ENCODE measurements around the gene MED22. TPM values are rescaled to one million over a fixed set of nuclear protein-coding genes. Genes with fewer than 3 reads are reported as not detected.

MED22 gene
- total RNA-seq, 2 donors from 2014 or later: 50.0 to 51.2 TPM

GRCh38 chr9:133359399-133360175 lies 11.7 kb upstream of the MED22 start:
- H3K27ac ChIP-seq: no peak overlapping the region
- H3K27me3 ChIP-seq (replicated peaks; ENCODE audit: insufficient read depth): no peaks in the 10 kb centered on the region
- DNase-seq (ENCODE audit: low spot score) (no peak), ATAC-seq (ENCODE audit: insufficient number of reproducible peaks, low FRiP score, low read depth) (no peak)
- no peaks in the 10 kb centered on the region for H3K9me3 ChIP-seq
- peaks cover 19% of the 10 kb centered on the region for H3K36me3 ChIP-seq
- TF ChIP-seq CTCF (IDR thresholded peaks at IDR 0.05): no peak
- H3K4me3 ChIP-seq: no peak overlapping the region
- peaks cover 15 to 26% of the 10 kb centered on the region in 2 donors for H3K4me1 ChIP-seq (ENCODE audit: control insufficient read depth in 1 of 2, low read depth in 2 of 2)

GRCh38 chr9:133357656-133358055 lies 9.7 kb upstream of the MED22 start:
- Histone ChIP-seq H3K4me1 (ENCODE audit: control insufficient read depth in 1 of 2, low read depth in 2 of 2) (peaks cover 15 to 28% of the 10 kb centered on the region in 2 donors), H3K4me3 (no peak overlapping the region)

GRCh38 chr9:133356391-133357091 lies 8.6 kb upstream of the MED22 start, which contains the start of the genes SURF1 and SURF2:
SURF1 (minus strand) TSS chr9:133356487; CDS start chr9:133356453, 34 bp downstream.
SURF2 (plus strand) TSS chr9:133356550; CDS start chr9:133356593, 43 bp downstream.
- Histone ChIP-seq H3K27me3 (replicated peaks; ENCODE audit: insufficient read depth) (no peaks in the 10 kb centered on the region), H3K36me3 (peaks cover 10% of the 10 kb centered on the region), H3K27ac (peak within 1 kb of the TSS; percentile 56 to 58), H3K4me1 (ENCODE audit: control insufficient read depth in 1 of 2, low read depth in 2 of 2) (peaks cover 15 to 28% of the 10 kb centered on the region in 2 donors), H3K9me3 (no peaks in the 10 kb centered on the region), H3K4me3 (peak within 1 kb of the TSS; percentile 88)
- ATAC-seq (ENCODE audit: insufficient number of reproducible peaks, low FRiP score, low read depth) (peak; percentile 39), DNase-seq (ENCODE audit: low spot score) (peak; percentile 45)
- no peak for TF ChIP-seq CTCF (IDR thresholded peaks at IDR 0.05)

More at GRCh38 chr9:133357656-133358055, 9.7 kb upstream of the MED22 start:
- ATAC-seq (ENCODE audit: insufficient number of reproducible peaks, low FRiP score, low read depth): no peak
- DNase-seq (ENCODE audit: low spot score): no peak
- Histone ChIP-seq H3K27ac (no peak overlapping the region), H3K9me3 (no peaks in the 10 kb centered on the region), H3K27me3 (replicated peaks; ENCODE audit: insufficient read depth) (no peaks in the 10 kb centered on the region), H3K36me3 (peaks cover 2% of the 10 kb centered on the region)
- TF ChIP-seq CTCF (IDR thresholded peaks at IDR 0.05): no peak

- H3K9me3 ChIP-seq: no peaks in the 10 kb centered on the region
- DNase-seq (ENCODE audit: low spot score) (no peak), ATAC-seq (ENCODE audit: insufficient number of reproducible peaks, low FRiP score, low read depth) (no peak)
- H3K4me1 ChIP-seq (ENCODE audit: control insufficient read depth in 1 of 2, low read depth in 2 of 2): peaks cover 15 to 28% of the 10 kb centered on the region in 2 donors
- peak overlapping the region; percentile 56 to 58 for H3K27ac ChIP-seq
- H3K4me3 ChIP-seq: peak overlapping the region; percentile 88
- H3K36me3 ChIP-seq: peaks cover 16% of the 10 kb centered on the region
- H3K27me3 ChIP-seq (replicated peaks; ENCODE audit: insufficient read depth): no peaks in the 10 kb centered on the region
- no peak for TF ChIP-seq CTCF (IDR thresholded peaks at IDR 0.05)
Measured at GRCh38 chr9:133355881-133356357, 8.0 kb upstream of the MED22 start.

- Histone ChIP-seq H3K9me3 (no peaks in the 10 kb centered on the region), H3K4me1 (ENCODE audit: control insufficient read depth in 1 of 2, low read depth in 2 of 2) (peaks cover 15 to 31% of the 10 kb centered on the region in 2 donors), H3K36me3 (peaks cover 28% of the 10 kb centered on the region), H3K27me3 (replicated peaks; ENCODE audit: insufficient read depth) (no peaks in the 10 kb centered on the region), H3K27ac (no peak overlapping the region), H3K4me3 (no peak overlapping the region)
- DNase-seq (ENCODE audit: low spot score) (no peak), ATAC-seq (ENCODE audit: insufficient number of reproducible peaks, low FRiP score, low read depth) (no peak)
- TF ChIP-seq CTCF (IDR thresholded peaks at IDR 0.05): no peak
Measured at GRCh38 chr9:133354766-133355165, 6.8 kb upstream of the MED22 start.
